Astrocyte (in vitro differentiated cells and primary cell): Measurements from ENCODE around the gene MEN1.

Experiments
- CTCF ChIP-seq: IDR thresholded peaks from 2 replicates; pipeline ENCODE4 v1.5.1; 2011; ENCODE audit warnings: low read depth, mild to moderate bottlenecking, inconsistent platforms, low read length, moderate library complexity; ENCODE audit not compliant: insufficient read depth
- EZH2 ChIP-seq: IDR thresholded peaks from 2 replicates; pipeline ENCODE4 v1.6.1; 2012; ENCODE audit warnings: mild to moderate bottlenecking, low read length, inconsistent platforms; ENCODE audit not compliant: insufficient read depth

GRCh38 chr11:64776425-64776824 lies 33.9 kb downstream of the MEN1 start:
- TF ChIP-seq EZH2: no peak
- TF ChIP-seq CTCF: no peak
